H1 (cell line): Measurements from ENCODE around the gene RIPOR2. TPM values are rescaled to one million over a fixed set of nuclear protein-coding genes. Genes with fewer than 3 reads are reported as not detected.

Experiments used
- NANOG ChIP-seq: IDR thresholded peaks from 2 replicates; pipeline ENCODE4 v1.6.1; 2011; ENCODE audit warnings: low read length, low read depth, mild to moderate bottlenecking, inconsistent platforms; ENCODE audit not compliant: insufficient read depth, poor library complexity, severe bottlenecking
- USF2 ChIP-seq: IDR thresholded peaks from 2 replicates; pipeline ENCODE4 v1.6.1; 2011; ENCODE audit warnings: low read length, improper control_type of control experiment
- polyA plus RNA-seq, 7 experiments: library from polyadenylated mRNA; depleted of rRNA in 3 of 7; stranded (reverse) in 5 of 7; unstranded in 2 of 7; fragments of >200 nt in 5 of 7; fragments of 200-250 nt in 2 of 7; gene quantifications; 1 replicate in 5 of 7; 2 replicates in 1 of 7; 4 replicates in 1 of 7; pipeline versions ENCODE4 v1.2.1 to v1.2.3, GENCODE V29; 2011 to 2013; ENCODE audit warnings: missing spikeins in 2 of 7, mixed read lengths in 2 of 7
- total RNA-seq: library from RNA; stranded (reverse); fragmentation: NEBNext Ultra II Directional; extraction: Animal tissue kit (Norgen Biotek cat#: 25700); gene quantifications from 2 replicates; pipeline ENCODE4 v1.2.1, GENCODE V29; 2021

Gene RIPOR2
- total and polyA plus RNA-seq, 2 of the 8 experiments (the other 6 are each of a cell fraction or from before 2014, with no cell fraction given): 16.7 to 45.6 TPM

- no peak for TF ChIP-seq NANOG
- no peak for TF ChIP-seq USF2
Measured at GRCh38 chr6:24897186-24897585, 38.6 kb downstream of the RIPOR2 start (continued).
